Effector memory CD8-positive, alpha-beta T cell (primary cell): ENCODE results near the gene CRHR1.
"Not testable (repeated sequence)": the region's sequence is repeated elsewhere in the genome, so short reads cannot be mapped to it uniquely, and the experiment has no call there.

Experiments used
- ATAC-seq: fragments of 150-1000 bp; cut with Tn5 transposase; replicated peaks from 2 replicates; pipeline ENCODE4 v1.10.0; 2021; ENCODE audit warnings: mild to moderate bottlenecking, moderate library complexity
- DNase-seq, 3 experiments: peaks; one replicate each; pipeline ENCODE4 v3.0.0; 2021
- H3K27ac Mint-ChIP-seq, 2 donors: one replicate each; pipeline ENCODE4 v1.8.0; 2022; ENCODE audit warnings: mild to moderate bottlenecking in 2 of 2, mixed read lengths in 2 of 2, moderate library complexity in 2 of 2
- H3K27me3 Mint-ChIP-seq, 2 donors: one replicate each; pipeline ENCODE4 v1.8.0; 2022; ENCODE audit warnings: mixed read lengths in 2 of 2
- H3K36me3 Mint-ChIP-seq: one replicate; pipeline ENCODE4 v1.8.0; 2022; ENCODE audit warnings: mild to moderate bottlenecking, moderate library complexity, mixed read lengths; ENCODE audit not compliant: insufficient read depth
- H3K4me1 Mint-ChIP-seq, 2 donors: one replicate each; pipeline ENCODE4 v1.8.0; 2022; ENCODE audit warnings: low read depth in 2 of 2, mixed read lengths in 2 of 2
- H3K4me3 Mint-ChIP-seq, 2 donors: one replicate each; pipeline ENCODE4 v1.8.0; 2022; ENCODE audit warnings: mild to moderate bottlenecking in 2 of 2, mixed read lengths in 2 of 2, moderate library complexity in 2 of 2
- H3K9me3 Mint-ChIP-seq, 2 donors: one replicate each; pipeline ENCODE4 v1.8.0; 2022; ENCODE audit warnings: mixed read lengths in 2 of 2
- total RNA-seq, 9 experiments: gene quantifications; one replicate each; lab custom pipeline; 2026; lab: John Stamatoyannopoulos, UW

CRHR1 gene
- 0 to 0.10 (median 0) reads per million in 9 experiments for total RNA-seq

GRCh38 chr17:45784293-45784740 is at the start of gene CRHR1:
CRHR1 (plus strand) TSS chr17:45784320; CDS start chr17:45784545, 225 bp downstream.
- no peaks in the 10 kb centered on the region for H3K9me3 Mint-ChIP-seq
- peak within 1 kb of the TSS; percentile 31 to 32 for H3K27ac Mint-ChIP-seq
- ATAC-seq (no peak), DNase-seq (no peak)
- no peaks in the 10 kb centered on the region for H3K36me3 Mint-ChIP-seq
- peaks cover 76 to 89% of the 10 kb centered on the region in 2 donors for H3K27me3 Mint-ChIP-seq
- peak within 1 kb of the TSS; percentile 73 to 74 for H3K4me3 Mint-ChIP-seq
- H3K4me1 Mint-ChIP-seq = peaks cover 0 to 4% of the 10 kb centered on the region in 2 donors

DNA sequence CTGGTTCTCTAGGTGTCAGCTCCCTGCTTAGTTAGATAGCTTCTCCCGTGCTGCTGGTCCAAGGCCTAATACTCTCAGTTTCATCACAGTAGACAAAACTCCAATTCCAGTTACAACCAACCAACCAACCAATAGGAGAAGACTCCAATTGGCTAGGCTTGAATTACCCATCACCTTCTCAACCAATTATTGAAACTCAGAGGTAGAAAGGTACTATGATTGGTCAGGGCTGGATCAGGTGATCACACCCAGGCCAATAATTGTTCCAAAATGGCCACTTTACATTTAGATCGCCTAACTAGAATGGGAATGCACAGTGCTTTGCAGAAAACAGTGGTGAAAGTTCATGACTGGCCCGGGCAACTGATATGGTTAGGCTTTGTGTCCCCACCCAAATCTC is 49.5 kb upstream of the CRHR1 start:
- peaks cover 16 to 70% of the 10 kb centered on the region in 2 donors for H3K27me3 Mint-ChIP-seq
- ATAC-seq = no peak
- no peaks in the 10 kb centered on the region for H3K4me1 Mint-ChIP-seq
- H3K4me3 Mint-ChIP-seq = no peak overlapping the region
- no peak for DNase-seq
- H3K27ac Mint-ChIP-seq = no peak overlapping the region
- H3K36me3 Mint-ChIP-seq = no peaks in the 10 kb centered on the region
- no peaks in the 10 kb centered on the region for H3K9me3 Mint-ChIP-seq

GRCh38 chr17:45735488-45735887 is 48.6 kb upstream of the CRHR1 start:
- Mint-ChIP-seq H3K36me3 (no peaks in the 10 kb centered on the region), H3K27me3 (peaks cover 10 to 70% of the 10 kb centered on the region in 2 donors), H3K9me3 (no peaks in the 10 kb centered on the region), H3K4me3 (no peak overlapping the region), H3K27ac (no peak overlapping the region), H3K4me1 (peaks cover 2 to 3% of the 10 kb centered on the region in 2 donors)
- ATAC-seq = no peak
- DNase-seq = no peak

GRCh38 chr17:45739786-45740185 is 44.3 kb upstream of the CRHR1 start:
- no peak for ATAC-seq
- no peak for DNase-seq
- Mint-ChIP-seq H3K27me3 (peaks cover 31 to 71% of the 10 kb centered on the region in 2 donors), H3K4me3 (no peak overlapping the region), H3K4me1 (peaks cover 4 to 6% of the 10 kb centered on the region in 2 donors), H3K36me3 (no peaks in the 10 kb centered on the region), H3K27ac (no peak overlapping the region), H3K9me3 (no peaks in the 10 kb centered on the region)

DNA sequence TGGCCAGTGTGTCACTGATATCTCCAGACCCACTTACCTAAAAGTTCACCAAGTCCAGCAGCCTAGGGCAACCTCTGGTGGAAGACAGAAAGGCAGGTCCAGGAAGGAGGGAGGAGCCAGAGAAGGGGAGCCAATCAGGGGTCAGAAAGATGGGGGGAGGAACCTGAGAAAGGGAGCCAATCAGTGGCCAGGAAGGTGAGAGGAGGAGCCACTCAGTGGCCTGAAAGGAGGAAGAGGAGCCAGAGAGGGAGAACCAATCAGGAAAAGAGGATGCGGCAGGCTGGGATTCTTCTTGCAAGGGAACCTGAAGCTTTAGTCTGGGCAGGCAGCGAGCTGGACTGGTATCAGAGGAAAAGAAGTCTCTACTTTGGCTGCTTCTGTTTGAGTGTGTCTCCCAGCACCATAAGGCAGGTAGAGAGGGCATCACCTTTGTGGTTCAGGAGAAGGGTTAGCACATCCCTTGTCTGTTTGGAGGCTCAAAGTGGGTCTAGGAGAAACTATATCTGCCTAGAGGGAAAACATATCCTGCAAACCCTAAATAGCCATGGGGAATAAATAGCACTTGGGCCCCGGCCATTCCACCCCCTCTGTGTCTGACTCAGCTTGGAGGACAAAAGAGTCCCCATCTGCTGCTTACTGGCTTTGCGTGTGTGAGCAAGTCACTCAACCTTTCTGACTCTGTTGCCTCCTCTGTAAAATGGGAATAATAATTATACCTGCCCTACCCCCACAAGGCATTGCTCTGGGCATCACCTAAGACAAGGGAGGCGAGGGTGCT is 43.4 kb upstream of the CRHR1 start:
- ATAC-seq = no peak
- Mint-ChIP-seq H3K9me3 (no peaks in the 10 kb centered on the region), H3K27me3 (peaks cover 28 to 81% of the 10 kb centered on the region in 2 donors), H3K27ac (no peak overlapping the region), H3K4me1 (peaks cover 4 to 6% of the 10 kb centered on the region in 2 donors), H3K36me3 (no peaks in the 10 kb centered on the region), H3K4me3 (peak overlapping the region; percentile 1 to 34)
- no peak for DNase-seq

DNA sequence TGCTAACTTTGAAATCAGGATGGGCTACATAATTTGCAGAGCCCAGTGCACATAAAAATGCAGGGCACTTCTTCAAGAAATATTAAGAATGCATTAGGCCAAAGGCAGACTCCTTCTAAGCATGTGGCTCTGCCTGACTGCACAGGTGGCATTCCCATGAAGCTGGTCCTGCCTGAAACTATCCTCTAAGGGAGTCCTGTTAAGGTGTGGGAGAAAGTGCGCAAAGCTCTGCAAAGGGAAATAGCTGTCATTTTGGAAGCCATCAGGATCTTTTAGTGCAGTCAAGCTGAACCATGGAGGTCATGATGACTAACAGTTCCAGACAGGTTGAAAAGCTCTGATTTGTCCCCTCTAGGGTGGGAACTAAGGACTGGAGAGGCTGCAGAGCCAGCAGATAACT is 41.9 kb upstream of the CRHR1 start:
- Mint-ChIP-seq H3K4me1 (peaks cover 4 to 6% of the 10 kb centered on the region in 2 donors), H3K27ac (no peak overlapping the region), H3K27me3 (peaks cover 39 to 83% of the 10 kb centered on the region in 2 donors), H3K36me3 (no peaks in the 10 kb centered on the region), H3K9me3 (no peaks in the 10 kb centered on the region), H3K4me3 (no peak overlapping the region)
- no peak for DNase-seq
- ATAC-seq = no peak

DNA sequence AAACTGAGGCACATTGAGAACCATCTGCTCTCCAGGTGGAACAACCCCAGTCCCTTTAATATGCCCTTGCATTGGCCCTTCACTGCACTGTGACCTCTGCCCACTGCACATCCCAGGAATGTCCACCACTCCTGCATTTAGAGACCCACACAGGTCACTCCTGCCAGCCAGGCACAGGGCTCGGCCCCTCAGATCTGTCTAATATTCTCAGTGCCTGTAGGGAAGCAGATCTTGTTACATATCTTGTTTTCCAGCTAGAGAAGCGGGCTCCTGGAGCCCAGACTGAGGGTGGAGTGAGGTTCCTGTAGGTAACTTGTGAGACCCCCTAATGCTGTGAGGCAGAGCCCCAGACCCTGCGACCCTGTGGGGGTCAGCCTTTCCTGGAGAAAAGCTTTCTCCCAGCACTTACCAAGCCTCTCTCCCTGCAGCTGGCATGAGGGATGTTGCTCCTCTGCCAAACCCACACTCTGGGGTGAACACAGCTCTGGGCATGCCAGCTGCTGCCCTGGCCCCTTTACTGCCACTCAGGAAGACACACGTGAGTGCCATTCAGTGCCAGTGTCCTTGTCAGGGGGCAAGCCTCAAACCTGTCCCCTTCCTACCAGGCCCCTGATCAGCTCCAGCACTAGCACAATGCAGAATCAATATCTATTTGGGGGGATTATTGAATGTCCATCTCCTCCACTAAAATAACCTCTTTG is 40.3 kb upstream of the CRHR1 start:
- H3K4me1 Mint-ChIP-seq = peaks cover 4 to 6% of the 10 kb centered on the region in 2 donors
- peaks cover 39 to 76% of the 10 kb centered on the region in 2 donors for H3K27me3 Mint-ChIP-seq
- H3K36me3 Mint-ChIP-seq = no peaks in the 10 kb centered on the region
- H3K9me3 Mint-ChIP-seq = no peaks in the 10 kb centered on the region
- no peak for ATAC-seq
- H3K4me3 Mint-ChIP-seq = no peak overlapping the region
- DNase-seq = no peak
- H3K27ac Mint-ChIP-seq = no peak overlapping the region

DNA sequence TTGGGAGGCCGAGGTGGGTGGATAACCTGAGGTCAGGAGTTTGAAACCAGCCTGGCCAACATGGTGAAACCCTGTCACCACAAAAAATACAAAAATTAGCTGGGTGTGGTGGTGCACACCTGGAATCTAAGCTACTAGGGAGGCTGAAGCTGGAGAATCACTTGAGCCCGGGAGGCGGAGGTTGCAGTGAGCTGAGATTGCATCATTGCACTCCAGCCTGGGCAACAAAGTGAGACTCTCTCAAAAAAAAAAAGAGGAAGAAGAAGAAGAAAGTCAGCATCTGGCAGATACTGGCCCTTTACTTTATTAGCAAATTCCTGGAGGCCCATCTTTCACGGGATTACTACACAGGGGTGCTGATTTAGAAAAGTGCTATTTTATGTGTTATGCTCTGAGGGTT is 39.3 kb upstream of the CRHR1 start:
- H3K4me1 Mint-ChIP-seq, H3K27ac Mint-ChIP-seq, H3K36me3 Mint-ChIP-seq, DNase-seq, H3K9me3 Mint-ChIP-seq, ATAC-seq, H3K4me3 Mint-ChIP-seq: not testable (repeated sequence)
- peaks cover 44 to 78% of the 10 kb centered on the region in 2 donors for H3K27me3 Mint-ChIP-seq

DNA sequence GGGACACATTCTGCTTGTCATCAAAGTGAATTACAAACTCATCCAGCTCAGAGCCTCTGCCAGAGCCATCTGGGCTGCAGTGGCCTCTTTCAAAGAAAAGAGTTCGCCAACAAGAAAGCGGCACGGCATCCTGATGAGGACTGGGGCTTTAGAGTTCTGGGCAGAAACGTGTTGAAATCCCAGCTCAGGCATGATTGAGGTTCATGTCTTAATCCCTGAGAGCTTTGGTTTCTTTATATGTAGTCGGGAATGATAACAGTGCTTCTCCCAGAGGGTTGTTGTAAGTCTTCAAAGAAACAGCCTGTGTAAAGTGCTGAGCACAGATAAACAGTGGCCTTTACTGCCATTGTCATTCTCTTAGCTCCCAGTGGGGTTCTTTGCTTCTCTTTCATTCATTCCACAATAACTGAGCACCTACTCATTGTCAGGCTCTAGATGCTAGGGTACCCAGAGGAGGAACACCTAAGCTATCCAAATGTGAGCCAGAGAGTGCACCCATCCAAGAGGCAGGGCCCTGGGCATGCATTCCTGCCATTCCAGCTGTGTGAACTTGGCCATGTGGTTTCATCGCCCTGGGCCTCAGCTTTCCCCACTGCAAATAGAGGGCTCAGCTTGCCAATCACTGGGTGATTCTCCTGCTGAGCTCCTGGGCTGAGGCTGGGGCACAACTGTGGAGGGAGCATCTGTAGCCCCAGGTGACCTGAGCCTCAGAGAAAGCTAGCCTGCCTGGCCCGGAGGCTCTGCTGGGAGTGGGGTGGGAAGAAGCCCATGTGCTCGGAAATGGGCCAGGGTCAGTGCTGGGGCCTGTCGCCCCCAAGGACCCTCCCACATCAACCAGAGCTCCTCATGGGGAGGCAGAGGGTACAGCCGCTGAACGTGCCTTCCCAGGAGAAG is 38.3 kb upstream of the CRHR1 start:
- DNase-seq (no peak), ATAC-seq (no peak)
- Mint-ChIP-seq H3K36me3 (no peaks in the 10 kb centered on the region), H3K9me3 (no peaks in the 10 kb centered on the region), H3K27ac (no peak overlapping the region), H3K4me1 (peaks cover 0 to 3% of the 10 kb centered on the region in 2 donors), H3K27me3 (peaks cover 53 to 82% of the 10 kb centered on the region in 2 donors), H3K4me3 (no peak overlapping the region)

DNA sequence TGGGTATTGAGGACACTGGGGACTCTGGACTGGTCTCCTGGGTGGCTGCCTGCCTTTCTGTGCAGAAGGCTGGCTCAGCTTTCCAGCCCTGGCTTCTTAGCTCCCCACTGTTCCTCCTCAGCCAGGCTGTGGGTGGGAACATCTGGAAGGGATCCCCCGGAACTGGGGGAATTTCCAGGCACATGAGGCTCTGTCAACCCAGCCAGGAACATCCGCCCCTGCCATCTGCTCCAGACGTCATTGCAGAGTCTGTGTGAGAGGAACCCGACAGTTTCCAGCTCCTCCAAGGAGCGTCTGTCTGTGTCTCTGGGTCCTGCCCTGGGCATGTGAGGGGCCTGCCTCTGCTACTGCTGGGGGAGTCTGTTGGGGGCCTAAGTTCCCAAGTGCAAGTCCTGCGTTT is 36.2 kb upstream of the CRHR1 start:
- DNase-seq = no peak
- Mint-ChIP-seq H3K4me3 (no peak overlapping the region), H3K27ac (no peak overlapping the region), H3K27me3 (peaks cover 52 to 86% of the 10 kb centered on the region in 2 donors), H3K9me3 (no peaks in the 10 kb centered on the region), H3K4me1 (no peaks in the 10 kb centered on the region), H3K36me3 (no peaks in the 10 kb centered on the region)
- no peak for ATAC-seq

- DNase-seq (no peak), ATAC-seq (no peak)
- Mint-ChIP-seq H3K4me1 (no peaks in the 10 kb centered on the region), H3K4me3 (no peak overlapping the region), H3K27me3 (peaks cover 52 to 86% of the 10 kb centered on the region in 2 donors), H3K36me3 (no peaks in the 10 kb centered on the region), H3K9me3 (no peaks in the 10 kb centered on the region), H3K27ac (no peak overlapping the region)
Observed at GRCh38 chr17:45748731-45749310, 35.3 kb upstream of the CRHR1 start.

GRCh38 chr17:45749831-45750335 is 34.2 kb upstream of the CRHR1 start:
- H3K4me3 Mint-ChIP-seq = no peak overlapping the region
- H3K27ac Mint-ChIP-seq = no peak overlapping the region
- DNase-seq (no peak), ATAC-seq (no peak)
- no peaks in the 10 kb centered on the region for H3K9me3 Mint-ChIP-seq
- peaks cover 47 to 90% of the 10 kb centered on the region in 2 donors for H3K27me3 Mint-ChIP-seq
- H3K4me1 Mint-ChIP-seq = no peaks in the 10 kb centered on the region
- H3K36me3 Mint-ChIP-seq = no peaks in the 10 kb centered on the region
